GM23338 (cell line): ENCODE data around the gene EYS. TPM values are rescaled to one million over a fixed set of nuclear protein-coding genes. Genes with fewer than 3 reads are reported as not detected.

Source experiments
- ATAC-seq: fragments of 200-7000 bp; cut with Tn5 transposase; 3 replicates; pipeline ENCODE4 v1.9.1; 2020
- DNase-seq: peaks from one replicate; pipeline ENCODE4 v3.0.0-alpha.2; 2015; ENCODE audit warnings: low spot score
- H2AFZ ChIP-seq: fragments of 200-600 bp; sonication (generic); 2 replicates; pipeline ENCODE4 v1.8.0; 2016; ENCODE audit warnings: antibody characterized with exemption, mild to moderate bottlenecking, moderate library complexity
- H3F3A ChIP-seq: fragments of 200-600 bp; sonication (generic); replicated peaks from 2 replicates; pipeline ENCODE4 v1.8.0; 2017; ENCODE audit warnings: antibody characterized with exemption, mixed run types, low read depth
- H3K27ac ChIP-seq: fragments of 200-600 bp; sonication (generic); 2 replicates; pipeline ENCODE4 v1.6.1; 2016; ENCODE audit warnings: low read depth
- H3K27me3 ChIP-seq: fragments of 200-600 bp; sonication (generic); 2 replicates; pipeline ENCODE4 v1.8.0; 2016; ENCODE audit warnings: mild to moderate bottlenecking, mixed run types, moderate library complexity; ENCODE audit not compliant: insufficient read depth
- H3K36me3 ChIP-seq: fragments of 200-600 bp; sonication (generic); 2 replicates; pipeline ENCODE4 v1.8.0; 2016; ENCODE audit warnings: mild to moderate bottlenecking; ENCODE audit not compliant: insufficient read depth
- H3K4me1 ChIP-seq: fragments of 200-600 bp; sonication (generic); 2 replicates; pipeline ENCODE4 v1.8.0; 2016; ENCODE audit warnings: mild to moderate bottlenecking, moderate library complexity; ENCODE audit not compliant: insufficient read depth
- H3K4me2 ChIP-seq: fragments of 200-600 bp; sonication (generic); 2 replicates; pipeline ENCODE4 v1.7.1; 2017; ENCODE audit warnings: mixed run types
- H3K4me3 ChIP-seq: fragments of 200-600 bp; sonication (generic); 2 replicates; pipeline ENCODE4 v1.6.1; 2016; ENCODE audit warnings: mixed run types
- H3K79me2 ChIP-seq: fragments of 200-600 bp; sonication (generic); replicated peaks from 2 replicates; pipeline ENCODE4 v1.8.0; 2017; ENCODE audit warnings: mild to moderate bottlenecking; ENCODE audit not compliant: insufficient read depth
- H3K9me2 ChIP-seq: fragments of 200-600 bp; sonication (generic); 2 replicates; pipeline ENCODE4 v1.8.0; 2017; ENCODE audit not compliant: insufficient read depth
- H4K20me1 ChIP-seq: fragments of 200-600 bp; sonication (generic); replicated peaks from 2 replicates; pipeline ENCODE4 v1.8.0; 2017; ENCODE audit warnings: mild to moderate bottlenecking; ENCODE audit not compliant: insufficient read depth
- H3K27ac Mint-ChIP-seq: 2 replicates; pipeline ENCODE4 v1.8.0; 2020; ENCODE audit warnings: inconsistent platforms, mild to moderate bottlenecking, moderate library complexity, mixed read lengths
- H3K27me3 Mint-ChIP-seq: 3 replicates; pipeline ENCODE4 v1.8.0; 2022; ENCODE audit warnings: low read depth, mild to moderate bottlenecking, moderate library complexity, mixed read lengths, inconsistent platforms; ENCODE audit not compliant: insufficient read depth, poor library complexity
- H3K36me3 Mint-ChIP-seq: 3 replicates; pipeline ENCODE4 v1.8.0; 2021; ENCODE audit warnings: low read depth, mild to moderate bottlenecking, inconsistent platforms, moderate library complexity, mixed read lengths
- H3K4me1 Mint-ChIP-seq: 3 replicates; pipeline ENCODE4 v1.8.0; 2020; ENCODE audit warnings: mild to moderate bottlenecking, inconsistent platforms, mixed read lengths
- H3K4me3 Mint-ChIP-seq: 3 replicates; pipeline ENCODE4 v1.8.0; 2021; ENCODE audit warnings: moderate library complexity, mild to moderate bottlenecking, inconsistent platforms, mixed read lengths
- H3K9me3 Mint-ChIP-seq: 3 replicates; pipeline ENCODE4 v1.8.0; 2020; ENCODE audit warnings: moderate library complexity, mild to moderate bottlenecking, inconsistent platforms, mixed read lengths
- CTCF ChIP-seq, 2 experiments: fragments of 200-600 bp in 1 of 2; sonication (generic) in 1 of 2; conservative IDR thresholded peaks; 2 replicates each; pipeline versions ENCODE4 v1.5.1 to v1.6.1; 2016 to 2017; ENCODE audit warnings: antibody characterized with exemption in 2 of 2, low read depth in 2 of 2, mild to moderate bottlenecking in 2 of 2, moderate library complexity in 1 of 2
- ETS1 ChIP-seq: IDR thresholded peaks from 2 replicates; pipeline ENCODE4 v1.6.1; 2016; ENCODE audit warnings: antibody characterized with exemption
- EZH2 ChIP-seq: fragments of 200-600 bp; sonication (generic); IDR thresholded peaks from one replicate; pipeline ENCODE4 v1.8.0; 2017; ENCODE audit warnings: antibody characterized with exemption, mild to moderate bottlenecking, low read depth; ENCODE audit not compliant: unreplicated experiment
- EZH2phosphoT487 ChIP-seq: fragments of 200-600 bp; sonication (generic); IDR thresholded peaks from one replicate; pipeline ENCODE4 v1.8.1; 2018; ENCODE audit warnings: antibody characterized with exemption; ENCODE audit not compliant: unreplicated experiment
- JUNB ChIP-seq: IDR thresholded peaks from one replicate; pipeline ENCODE4 v1.6.1; 2016; ENCODE audit warnings: antibody characterized with exemption; ENCODE audit not compliant: unreplicated experiment
- NANOG ChIP-seq: IDR thresholded peaks from 2 replicates; pipeline ENCODE4 v1.6.1; 2016; ENCODE audit warnings: antibody characterized with exemption, borderline replicate concordance
- POLR2AphosphoS5 ChIP-seq: IDR thresholded peaks from 2 replicates; pipeline ENCODE4 v1.6.1; 2016; ENCODE audit warnings: antibody characterized with exemption, low read depth
- REST ChIP-seq: IDR thresholded peaks from one replicate; pipeline ENCODE4 v1.6.1; 2018; ENCODE audit warnings: antibody characterized with exemption; ENCODE audit not compliant: unreplicated experiment
- STAT1 ChIP-seq: IDR thresholded peaks from one replicate; pipeline ENCODE4 v1.6.1; 2016; ENCODE audit warnings: antibody characterized with exemption; ENCODE audit not compliant: unreplicated experiment
- ZNF114 ChIP-seq: fragments of 250-450 bp; sonication (Bioruptor Pico); IDR thresholded peaks from 2 replicates; pipeline ENCODE4 v1.5.0; 2020; ENCODE audit warnings: mild to moderate bottlenecking, moderate library complexity
- ZNF331 ChIP-seq: fragments of 250-450 bp; sonication (Bioruptor Pico); IDR thresholded peaks from 2 replicates; pipeline ENCODE4 v1.5.0; 2020; ENCODE audit warnings: low read depth, mild to moderate bottlenecking, moderate library complexity
- polyA plus RNA-seq: library from polyadenylated mRNA; unstranded; fragments of >200 nt; fragmentation: Nextera tagmentation; extraction: Ambion mirVana; gene quantifications from 2 replicates; pipeline ENCODE4 v1.2.1, GENCODE V29; 2016
- total RNA-seq: library from RNA; depleted of rRNA; stranded (reverse); fragments of >200 nt; shearing (Covaris generic); gene quantifications from 2 replicates; pipeline ENCODE4 v1.2.3, GENCODE V29; 2014

The EYS gene
- total and polyA plus RNA-seq, 2 experiments from 2014 or later = 0.38 to 0.52 TPM

GRCh38 chr6:65410309-65410708 is 296.7 kb downstream of the EYS start:
- no peak overlapping the region for H2AFZ ChIP-seq
- H3K4me3 ChIP-seq = no peak overlapping the region
- ATAC-seq (no peak), DNase-seq (no peak)
- H3K36me3 Mint-ChIP-seq = no peaks in the 10 kb centered on the region
- H3K27me3 Mint-ChIP-seq = no peaks in the 10 kb centered on the region
- no peak overlapping the region for H3K4me3 Mint-ChIP-seq
- peaks cover 2% of the 10 kb centered on the region; the same call in 2 of the 3 replicates for H3K9me3 Mint-ChIP-seq
- H4K20me1 ChIP-seq = no peaks in the 10 kb centered on the region
- H3K27ac Mint-ChIP-seq = no peak overlapping the region
- no peaks in the 10 kb centered on the region for H3K27me3 ChIP-seq
- H3K27ac ChIP-seq = no peak overlapping the region
- peaks cover 5% of the 10 kb centered on the region for H3K4me1 Mint-ChIP-seq
- no peaks in the 10 kb centered on the region for H3F3A ChIP-seq
- TF ChIP-seq ZNF331 (no peak), ZNF114 (CRISPR knock-in tag) (no peak), EZH2phosphoT487 (no peak), POLR2AphosphoS5 (no peak), REST (no peak), JUNB (no peak), ETS1 (no peak)
- no peaks in the 10 kb centered on the region for H3K9me2 ChIP-seq
- peaks cover 5% of the 10 kb centered on the region; the same call in 1 of the 2 replicates for H3K4me1 ChIP-seq
- no peaks in the 10 kb centered on the region for H3K36me3 ChIP-seq
- H3K79me2 ChIP-seq = no peaks in the 10 kb centered on the region
- no peak overlapping the region for H3K4me2 ChIP-seq

- Mint-ChIP-seq H3K27me3 (no peaks in the 10 kb centered on the region), H3K27ac (no peak overlapping the region), H3K4me1 (no peaks in the 10 kb centered on the region), H3K36me3 (no peaks in the 10 kb centered on the region), H3K4me3 (no peak overlapping the region), H3K9me3 (peaks cover 3% of the 10 kb centered on the region; the same call in 1 of the 3 replicates)
- Histone ChIP-seq H3K79me2 (no peaks in the 10 kb centered on the region), H2AFZ (no peak overlapping the region), H3K4me2 (no peak overlapping the region), H3K27me3 (no peaks in the 10 kb centered on the region), H3K4me3 (no peak overlapping the region), H3K9me2 (no peaks in the 10 kb centered on the region), H3K27ac (no peak overlapping the region), H4K20me1 (no peaks in the 10 kb centered on the region), H3F3A (no peaks in the 10 kb centered on the region), H3K36me3 (no peaks in the 10 kb centered on the region), H3K4me1 (no peaks in the 10 kb centered on the region)
- DNase-seq = no peak
- ATAC-seq = no peak
- TF ChIP-seq POLR2AphosphoS5 (no peak), NANOG (no peak), STAT1 (no peak), JUNB (no peak), ZNF114 (CRISPR knock-in tag) (no peak), EZH2 (no peak), CTCF (conservative IDR thresholded peaks at IDR 0.05; ENCODE audit: low read depth in 2 of 2) (no peak), EZH2phosphoT487 (no peak), REST (no peak)
These were observed 304.5 kb downstream of the EYS start for GRCh38 chr6:65402564-65402963.
